Erythroblast (primary cell): Measurements from ENCODE around the gene TRIM31.

ENCODE experiments used
- GATA1 ChIP-seq: IDR thresholded peaks from 2 replicates; pipeline ENCODE4 v1.6.1; 2011; ENCODE audit warnings: low read depth, mild to moderate bottlenecking, control low read depth, low read length, moderate library complexity
- POLR2A ChIP-seq: IDR thresholded peaks from 2 replicates; pipeline ENCODE4 v1.6.1; 2011; ENCODE audit warnings: mild to moderate bottlenecking, low read length

GRCh38 chr6:30102414-30102969 is 10.4 kb downstream of the TRIM31 start:
- TF ChIP-seq POLR2A: no peak
- no peak for TF ChIP-seq GATA1
